GM21737 (cell line): ENCODE data around the gene STT3A.

Source experiments
- ATAC-seq: cut with Tn5 transposase; IDR thresholded peaks from one replicate; pipeline ENCODE4 v1.9.1; 2021; ENCODE audit warnings: mild to moderate bottlenecking, moderate library complexity; ENCODE audit not compliant: unreplicated experiment

The STT3A gene

GRCh38 chr11:125587480-125587879 lies 5.2 kb upstream of the STT3A start:
- no peak for ATAC-seq

- ATAC-seq, result no peak
These were observed 4.1 kb upstream of the STT3A start for GRCh38 chr11:125588505-125588904.

GRCh38 chr11:125591649-125592304 lies 875 bp upstream of the STT3A start:
- ATAC-seq, result peak; percentile 14

- ATAC-seq, result no peak
These were observed 615 bp downstream of the STT3A start for GRCh38 chr11:125593114-125593820.

GRCh38 chr11:125594958-125595357 lies 2.3 kb downstream of the STT3A start:
- no peak for ATAC-seq

GRCh38 chr11:125600663-125601062 lies 8.0 kb downstream of the STT3A start:
- no peak for ATAC-seq

- no peak for ATAC-seq
These were observed 10.6 kb downstream of the STT3A start for GRCh38 chr11:125603207-125603606.

- ATAC-seq, result no peak
These were observed 12.8 kb downstream of the STT3A start for GRCh38 chr11:125605417-125605816.

GRCh38 chr11:125609545-125609944 lies 16.9 kb downstream of the STT3A start:
- ATAC-seq, result no peak

- ATAC-seq, result no peak
These were observed 25.7 kb downstream of the STT3A start for GRCh38 chr11:125618383-125618782.

GRCh38 chr11:125621995-125622394 lies 29.3 kb downstream of the STT3A start:
- ATAC-seq, result no peak

- no peak for ATAC-seq
These were observed 30.4 kb downstream of the STT3A start for GRCh38 chr11:125623064-125623463.

GRCh38 chr11:125624756-125625213 lies 32.1 kb downstream of the STT3A start, which contains the start of gene CHEK1:
Gene CHEK1, plus strand, starts transcription at chr11:125625163. Its CDS starts 1,606 bp downstream, at chr11:125626769.
- ATAC-seq, result no peak

GRCh38 chr11:125625225-125625629 lies 32.6 kb downstream of the STT3A start:
- peak; percentile 15 for ATAC-seq

- peak; percentile 88 for ATAC-seq
These were observed 33.1 kb downstream of the STT3A start for GRCh38 chr11:125625630-125626287.

GRCh38 chr11:125626288-125626950 lies 33.8 kb downstream of the STT3A start:
- ATAC-seq, result peak; percentile 43

- no peak for ATAC-seq
These were observed 34.7 kb downstream of the STT3A start for GRCh38 chr11:125627236-125627910.

- ATAC-seq, result no peak
These were observed 45.2 kb downstream of the STT3A start for GRCh38 chr11:125637840-125638239.

- ATAC-seq, result no peak
These were observed 45.7 kb downstream of the STT3A start for GRCh38 chr11:125638315-125638714.

GRCh38 chr11:125645871-125646270 lies 53.2 kb downstream of the STT3A start:
- ATAC-seq, result no peak
